H1 (cell line): Measurements from ENCODE around the gene CAMK1. TPM values are rescaled to one million over a fixed set of nuclear protein-coding genes. Genes with fewer than 3 reads are reported as not detected.

ENCODE experiments used
- BRCA1 ChIP-seq: IDR thresholded peaks from 2 replicates; pipeline ENCODE4 v1.6.1; 2012; ENCODE audit warnings: low read depth, low read length, improper control_type of control experiment
- CHD1 ChIP-seq: IDR thresholded peaks from 2 replicates; pipeline ENCODE4 v1.6.1; 2012; ENCODE audit warnings: low read depth, low read length, improper control_type of control experiment
- GTF2F1 ChIP-seq: IDR thresholded peaks from 2 replicates; pipeline ENCODE4 v1.6.1; 2012; ENCODE audit warnings: low read depth, low read length, improper control_type of control experiment, borderline replicate concordance
- SP2 ChIP-seq: IDR thresholded peaks from 2 replicates; pipeline ENCODE4 v1.6.1; 2012; ENCODE audit warnings: mild to moderate bottlenecking, low read length, inconsistent platforms
- SUZ12 ChIP-seq: fragments of 200-600 bp; sonication (generic); IDR thresholded peaks from 2 replicates; pipeline ENCODE4 v1.6.1; 2012; ENCODE audit warnings: mild to moderate bottlenecking, inconsistent platforms, low read length, moderate library complexity, mixed read lengths
- polyA plus RNA-seq, 7 experiments: library from polyadenylated mRNA; depleted of rRNA in 3 of 7; stranded (reverse) in 5 of 7; unstranded in 2 of 7; fragments of >200 nt in 5 of 7; fragments of 200-250 nt in 2 of 7; gene quantifications; 1 replicate in 5 of 7; 2 replicates in 1 of 7; 4 replicates in 1 of 7; pipeline versions ENCODE4 v1.2.1 to v1.2.3, GENCODE V29; 2011 to 2013; ENCODE audit warnings: missing spikeins in 2 of 7, mixed read lengths in 2 of 7
- total RNA-seq: library from RNA; stranded (reverse); fragmentation: NEBNext Ultra II Directional; extraction: Animal tissue kit (Norgen Biotek cat#: 25700); gene quantifications from 2 replicates; pipeline ENCODE4 v1.2.1, GENCODE V29; 2021
- TF ChIP-seq, protein P1 (sequence below): fragments of 300-600 bp; sonication (generic); IDR thresholded peaks from 2 replicates; pipeline ENCODE4 v1.7.1; 2012; ENCODE audit warnings: low read length, moderate library complexity, mild to moderate bottlenecking, inconsistent platforms; ENCODE audit not compliant: insufficient replicate concordance
- TF ChIP-seq, protein P2 (sequence below): IDR thresholded peaks from 2 replicates; pipeline ENCODE4 v1.6.1; 2011; ENCODE audit warnings: low read length, improper control_type of control experiment

The CAMK1 gene
- total and polyA plus RNA-seq, 2 of the 8 experiments (the other 6 are each of a cell fraction or from before 2014, with no cell fraction given) = 4.9 to 5.1 TPM

DNA sequence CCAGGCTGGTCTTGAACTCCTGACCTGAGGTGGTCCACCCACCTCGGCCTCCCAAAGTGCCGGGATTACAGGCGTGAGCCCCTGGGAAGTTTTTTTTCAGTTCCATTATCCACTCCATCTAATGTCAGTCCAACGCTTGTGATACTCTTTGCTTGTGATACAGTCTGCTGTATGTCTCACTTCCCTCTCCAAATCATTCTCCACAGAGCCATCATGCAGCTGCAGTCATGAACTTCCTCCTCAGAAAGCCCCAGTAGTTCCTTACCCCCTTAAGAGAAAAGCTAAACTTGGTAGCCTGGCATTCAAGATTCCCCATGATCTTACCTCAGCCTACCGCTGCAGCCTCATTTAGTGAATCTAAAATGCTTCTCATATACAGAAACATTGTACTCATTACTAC, 25.5 kb upstream of the CAMK1 start (continued):
- TF ChIP-seq, protein P1, sequence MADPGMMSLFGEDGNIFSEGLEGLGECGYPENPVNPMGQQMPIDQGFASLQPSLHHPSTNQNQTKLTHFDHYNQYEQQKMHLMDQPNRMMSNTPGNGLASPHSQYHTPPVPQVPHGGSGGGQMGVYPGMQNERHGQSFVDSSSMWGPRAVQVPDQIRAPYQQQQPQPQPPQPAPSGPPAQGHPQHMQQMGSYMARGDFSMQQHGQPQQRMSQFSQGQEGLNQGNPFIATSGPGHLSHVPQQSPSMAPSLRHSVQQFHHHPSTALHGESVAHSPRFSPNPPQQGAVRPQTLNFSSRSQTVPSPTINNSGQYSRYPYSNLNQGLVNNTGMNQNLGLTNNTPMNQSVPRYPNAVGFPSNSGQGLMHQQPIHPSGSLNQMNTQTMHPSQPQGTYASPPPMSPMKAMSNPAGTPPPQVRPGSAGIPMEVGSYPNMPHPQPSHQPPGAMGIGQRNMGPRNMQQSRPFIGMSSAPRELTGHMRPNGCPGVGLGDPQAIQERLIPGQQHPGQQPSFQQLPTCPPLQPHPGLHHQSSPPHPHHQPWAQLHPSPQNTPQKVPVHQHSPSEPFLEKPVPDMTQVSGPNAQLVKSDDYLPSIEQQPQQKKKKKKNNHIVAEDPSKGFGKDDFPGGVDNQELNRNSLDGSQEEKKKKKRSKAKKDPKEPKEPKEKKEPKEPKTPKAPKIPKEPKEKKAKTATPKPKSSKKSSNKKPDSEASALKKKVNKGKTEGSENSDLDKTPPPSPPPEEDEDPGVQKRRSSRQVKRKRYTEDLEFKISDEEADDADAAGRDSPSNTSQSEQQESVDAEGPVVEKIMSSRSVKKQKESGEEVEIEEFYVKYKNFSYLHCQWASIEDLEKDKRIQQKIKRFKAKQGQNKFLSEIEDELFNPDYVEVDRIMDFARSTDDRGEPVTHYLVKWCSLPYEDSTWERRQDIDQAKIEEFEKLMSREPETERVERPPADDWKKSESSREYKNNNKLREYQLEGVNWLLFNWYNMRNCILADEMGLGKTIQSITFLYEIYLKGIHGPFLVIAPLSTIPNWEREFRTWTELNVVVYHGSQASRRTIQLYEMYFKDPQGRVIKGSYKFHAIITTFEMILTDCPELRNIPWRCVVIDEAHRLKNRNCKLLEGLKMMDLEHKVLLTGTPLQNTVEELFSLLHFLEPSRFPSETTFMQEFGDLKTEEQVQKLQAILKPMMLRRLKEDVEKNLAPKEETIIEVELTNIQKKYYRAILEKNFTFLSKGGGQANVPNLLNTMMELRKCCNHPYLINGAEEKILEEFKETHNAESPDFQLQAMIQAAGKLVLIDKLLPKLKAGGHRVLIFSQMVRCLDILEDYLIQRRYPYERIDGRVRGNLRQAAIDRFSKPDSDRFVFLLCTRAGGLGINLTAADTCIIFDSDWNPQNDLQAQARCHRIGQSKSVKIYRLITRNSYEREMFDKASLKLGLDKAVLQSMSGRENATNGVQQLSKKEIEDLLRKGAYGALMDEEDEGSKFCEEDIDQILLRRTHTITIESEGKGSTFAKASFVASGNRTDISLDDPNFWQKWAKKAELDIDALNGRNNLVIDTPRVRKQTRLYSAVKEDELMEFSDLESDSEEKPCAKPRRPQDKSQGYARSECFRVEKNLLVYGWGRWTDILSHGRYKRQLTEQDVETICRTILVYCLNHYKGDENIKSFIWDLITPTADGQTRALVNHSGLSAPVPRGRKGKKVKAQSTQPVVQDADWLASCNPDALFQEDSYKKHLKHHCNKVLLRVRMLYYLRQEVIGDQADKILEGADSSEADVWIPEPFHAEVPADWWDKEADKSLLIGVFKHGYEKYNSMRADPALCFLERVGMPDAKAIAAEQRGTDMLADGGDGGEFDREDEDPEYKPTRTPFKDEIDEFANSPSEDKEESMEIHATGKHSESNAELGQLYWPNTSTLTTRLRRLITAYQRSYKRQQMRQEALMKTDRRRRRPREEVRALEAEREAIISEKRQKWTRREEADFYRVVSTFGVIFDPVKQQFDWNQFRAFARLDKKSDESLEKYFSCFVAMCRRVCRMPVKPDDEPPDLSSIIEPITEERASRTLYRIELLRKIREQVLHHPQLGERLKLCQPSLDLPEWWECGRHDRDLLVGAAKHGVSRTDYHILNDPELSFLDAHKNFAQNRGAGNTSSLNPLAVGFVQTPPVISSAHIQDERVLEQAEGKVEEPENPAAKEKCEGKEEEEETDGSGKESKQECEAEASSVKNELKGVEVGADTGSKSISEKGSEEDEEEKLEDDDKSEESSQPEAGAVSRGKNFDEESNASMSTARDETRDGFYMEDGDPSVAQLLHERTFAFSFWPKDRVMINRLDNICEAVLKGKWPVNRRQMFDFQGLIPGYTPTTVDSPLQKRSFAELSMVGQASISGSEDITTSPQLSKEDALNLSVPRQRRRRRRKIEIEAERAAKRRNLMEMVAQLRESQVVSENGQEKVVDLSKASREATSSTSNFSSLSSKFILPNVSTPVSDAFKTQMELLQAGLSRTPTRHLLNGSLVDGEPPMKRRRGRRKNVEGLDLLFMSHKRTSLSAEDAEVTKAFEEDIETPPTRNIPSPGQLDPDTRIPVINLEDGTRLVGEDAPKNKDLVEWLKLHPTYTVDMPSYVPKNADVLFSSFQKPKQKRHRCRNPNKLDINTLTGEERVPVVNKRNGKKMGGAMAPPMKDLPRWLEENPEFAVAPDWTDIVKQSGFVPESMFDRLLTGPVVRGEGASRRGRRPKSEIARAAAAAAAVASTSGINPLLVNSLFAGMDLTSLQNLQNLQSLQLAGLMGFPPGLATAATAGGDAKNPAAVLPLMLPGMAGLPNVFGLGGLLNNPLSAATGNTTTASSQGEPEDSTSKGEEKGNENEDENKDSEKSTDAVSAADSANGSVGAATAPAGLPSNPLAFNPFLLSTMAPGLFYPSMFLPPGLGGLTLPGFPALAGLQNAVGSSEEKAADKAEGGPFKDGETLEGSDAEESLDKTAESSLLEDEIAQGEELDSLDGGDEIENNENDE = no peak
- TF ChIP-seq CHD1 (no peak), SUZ12 (no peak), GTF2F1 (no peak), SP2 (no peak), BRCA1 (no peak)
- TF ChIP-seq, protein P2, sequence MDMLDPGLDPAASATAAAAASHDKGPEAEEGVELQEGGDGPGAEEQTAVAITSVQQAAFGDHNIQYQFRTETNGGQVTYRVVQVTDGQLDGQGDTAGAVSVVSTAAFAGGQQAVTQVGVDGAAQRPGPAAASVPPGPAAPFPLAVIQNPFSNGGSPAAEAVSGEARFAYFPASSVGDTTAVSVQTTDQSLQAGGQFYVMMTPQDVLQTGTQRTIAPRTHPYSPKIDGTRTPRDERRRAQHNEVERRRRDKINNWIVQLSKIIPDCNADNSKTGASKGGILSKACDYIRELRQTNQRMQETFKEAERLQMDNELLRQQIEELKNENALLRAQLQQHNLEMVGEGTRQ = no peak
